Left colon (tissue), 2 donors: Measurements from ENCODE around the gene COL17A1. TPM values are rescaled to one million over a fixed set of nuclear protein-coding genes. Genes with fewer than 3 reads are reported as not detected.

Experiments used
- ATAC-seq: fragments of 200-7000 bp; cut with Tn5 transposase; one replicate; pipeline ENCODE4 v1.9.1; 2020; ENCODE audit warnings: mild to moderate bottlenecking, moderate library complexity
- DNase-seq, 2 donors: peaks; one replicate each; pipeline ENCODE4 v3.0.0-alpha.2; 2020
- intact Hi-C, 2 donors: fragments of 100-400 bp; cut with DNase I in 1 of 2; cut with micrococcal nuclease in 1 of 2; formaldehyde crosslinking; loops; one replicate each; pipeline versions ENCODE4 v1.11.2 to v1.14.0; 2022; cut with DNase I, micrococcal nuclease
- long read RNA-seq: library from polyadenylated mRNA; unstranded; transcript quantifications from one replicate; pipeline ENCODE4 v2.0.0, GENCODE V29; 2021
- total RNA-seq, 2 donors: library from RNA; stranded (reverse); fragmentation: NEBNext Ultra II Directional; extraction: Animal tissue kit (Norgen Biotek cat#: 25700); gene quantifications; one replicate each; pipeline ENCODE4 v1.2.1, GENCODE V29; 2021
- donor health status: DM: no; HTN: no; CAD: no.
- donor health status: DM: yes; HTN: yes; CAD: no.

The COL17A1 gene
- total RNA-seq: 100 to 1,000 TPM; 159 to 328 TPM
- long read RNA-seq, full-length matches to known transcripts: 4 of 107 reads
- long read RNA-seq, partial matches to known transcripts: 93 of 107 reads
- long read RNA-seq, other reads (novel, unspliced or antisense): 10 of 107 reads

DNA sequence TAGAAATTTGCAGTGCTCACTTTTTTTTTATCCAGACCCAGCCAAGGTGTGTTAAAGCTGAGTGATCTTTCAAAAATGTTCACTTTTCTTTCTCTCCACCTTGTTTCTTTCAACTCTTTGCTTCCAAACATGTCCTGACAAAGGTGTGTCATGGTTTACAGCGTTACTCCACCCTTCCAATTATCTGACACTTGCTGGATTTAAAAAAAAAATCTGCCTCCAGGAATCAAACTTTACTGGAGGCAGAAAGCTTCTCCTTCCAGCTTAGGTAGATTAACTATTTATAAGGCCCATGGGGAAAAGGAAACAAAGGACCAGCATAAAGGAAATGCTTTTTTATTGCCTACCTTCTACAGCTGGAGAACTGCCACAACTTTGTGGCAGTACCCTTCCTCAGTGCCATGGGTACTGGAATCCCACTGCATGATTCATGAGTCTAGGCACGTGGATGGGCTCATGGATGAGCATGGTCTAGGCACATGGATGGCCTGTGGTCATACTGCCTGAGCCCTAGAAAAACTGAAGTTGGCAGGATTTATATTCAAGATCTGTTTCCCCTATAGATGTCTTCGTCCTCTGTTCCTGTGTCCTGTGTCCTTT is at the start of gene COL17A1:
Gene COL17A1 (minus strand): TSS at position 80 of the 600 bp plus-strand sequence. CDS start 5,207 bp downstream, outside the sequence.
- intact Hi-C loops: no loop called here
- peak; percentile 17 to 37 for DNase-seq
- ATAC-seq: peak; percentile 85

DNA sequence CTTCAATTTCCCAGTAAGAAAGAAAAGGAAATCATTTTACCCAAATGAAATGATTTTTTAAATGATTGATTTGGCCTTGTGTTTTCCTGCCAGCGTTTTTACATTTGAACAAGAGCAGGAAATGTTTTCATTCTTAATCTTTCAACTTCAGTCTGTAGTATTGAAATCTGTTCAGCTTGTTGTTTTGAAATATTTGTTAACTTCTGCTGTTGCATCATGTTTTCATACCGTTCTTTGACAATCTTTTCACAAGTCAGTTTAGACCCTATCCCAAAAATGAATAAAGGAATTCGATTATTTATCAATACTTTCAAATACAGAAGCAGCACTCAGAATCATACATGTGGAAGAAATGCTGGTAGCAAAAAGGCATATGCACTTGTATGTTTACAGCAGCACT is 44.4 kb upstream of the COL17A1 start:
- DNase-seq (no peak), ATAC-seq (no peak)
- intact Hi-C loops: no loop called here

DNA sequence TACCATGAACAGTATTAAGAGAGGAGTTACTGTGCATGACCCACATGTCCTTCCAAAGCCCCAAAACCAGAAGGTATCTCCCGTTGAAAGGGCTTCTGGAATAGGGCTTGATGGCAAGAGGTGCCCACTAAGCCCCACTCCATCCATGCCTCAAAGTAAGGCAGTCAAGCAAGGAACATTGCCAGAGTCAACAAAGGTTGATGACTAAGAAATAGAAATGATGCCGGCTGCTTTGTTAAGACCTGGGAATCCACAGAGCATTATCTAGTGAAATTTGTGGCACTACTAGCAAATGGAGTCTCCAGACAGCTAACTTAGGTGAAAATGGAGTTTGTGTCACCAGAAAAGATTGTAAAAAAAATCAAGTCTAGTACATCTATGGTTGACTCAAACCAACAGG is 42.5 kb upstream of the COL17A1 start:
- ATAC-seq: no peak
- intact Hi-C loops: loop anchor here in 1 of 2 donors (10.0 kb wide), 1 partner anchor 153 kb away; no protein-coding TSS in a partner anchor

DNA sequence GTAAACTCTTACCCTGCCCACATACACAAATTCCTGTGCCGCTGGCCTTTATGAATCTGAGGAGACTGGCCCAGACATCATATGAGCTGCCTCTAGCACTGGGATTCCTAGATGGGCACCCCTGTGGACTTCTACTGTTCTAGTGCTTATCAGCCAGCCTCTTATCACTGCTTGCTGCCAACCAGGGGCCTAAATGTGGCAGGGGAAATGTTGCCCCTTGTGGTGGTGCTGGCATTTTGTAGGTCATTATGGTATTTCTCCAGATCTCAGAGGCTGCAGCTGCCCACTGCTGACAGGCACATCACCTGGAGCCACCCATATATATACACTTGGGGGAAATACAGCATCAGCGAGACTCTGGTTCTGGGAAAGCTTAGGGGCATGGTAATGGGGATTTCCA is 41.7 kb upstream of the COL17A1 start:
- DNase-seq (no peak), ATAC-seq (peak; percentile 20)
- intact Hi-C loops: loop anchor here in 1 of 2 donors (10.0 kb wide), 1 partner anchor 153 kb away; no protein-coding TSS in a partner anchor

More for the DNA sequence above, 42.5 kb upstream of the COL17A1 start:
- no peak for DNase-seq

DNA sequence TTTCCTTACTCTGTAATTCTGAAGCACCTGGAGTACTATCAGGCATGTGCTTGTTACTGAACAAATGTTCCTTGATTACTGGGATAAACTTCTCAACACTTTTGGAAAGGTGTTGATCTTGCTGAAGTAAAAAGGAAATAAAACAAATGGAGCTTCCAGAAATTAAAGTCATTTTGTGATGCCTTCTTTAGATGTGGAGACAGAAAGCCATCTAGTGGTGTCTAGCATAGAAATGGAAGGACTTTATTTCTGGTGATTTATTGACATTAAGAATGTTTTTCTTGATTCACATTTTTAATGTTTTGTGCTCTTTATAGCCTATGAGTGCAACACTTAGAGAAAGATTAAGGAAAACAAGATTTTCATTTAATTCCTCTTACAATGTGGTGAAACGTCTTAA is 37.7 kb upstream of the COL17A1 start:
- intact Hi-C loops: loop anchor here in 1 of 2 donors (10.0 kb wide), 1 partner anchor 149 kb away; no protein-coding TSS in a partner anchor

DNA sequence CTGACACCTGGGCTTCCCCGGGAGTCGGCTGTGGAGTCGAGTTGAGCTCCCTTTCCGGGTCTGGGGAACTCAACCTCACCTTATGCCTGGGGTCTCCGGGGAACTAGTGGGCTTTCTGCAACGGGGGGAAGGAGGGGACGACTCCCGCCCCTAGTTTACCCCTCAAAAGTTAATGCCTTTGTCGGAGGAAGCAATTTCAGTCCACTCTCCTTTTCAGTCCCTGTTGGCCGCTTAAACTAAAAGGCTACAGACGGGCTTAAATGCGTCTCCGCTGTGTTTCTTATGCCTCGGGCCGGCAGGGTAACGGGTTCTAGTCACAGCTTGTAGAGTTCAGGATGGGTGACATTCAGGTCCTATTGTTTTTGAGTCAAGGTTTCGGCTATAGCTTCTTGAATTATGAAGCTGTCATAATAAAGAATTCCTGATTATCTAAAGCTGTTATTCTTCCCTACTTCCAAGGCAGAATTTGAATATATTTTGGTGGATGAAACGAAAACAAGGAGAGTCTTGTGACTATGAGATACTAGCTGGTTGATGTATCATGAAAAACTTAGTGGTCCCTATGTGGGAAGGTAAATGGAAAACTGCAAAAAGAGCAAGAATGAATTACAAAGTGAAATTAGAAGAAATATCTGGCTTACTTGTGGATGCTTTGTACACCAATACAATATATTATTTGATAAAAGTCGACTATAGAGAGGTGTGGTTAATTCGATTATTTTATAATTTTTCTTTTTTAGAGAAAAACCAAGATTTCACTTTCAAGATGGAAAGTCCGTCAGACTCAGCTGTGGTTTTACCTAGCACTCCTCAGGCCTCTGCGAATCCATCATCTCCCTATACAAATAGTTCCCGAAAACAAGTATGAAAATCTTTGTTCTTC is 36.8 kb upstream of the COL17A1 start:
- intact Hi-C loops: loop anchor here in 1 of 2 donors (10.0 kb wide), 1 partner anchor 148 kb away; no protein-coding TSS in a partner anchor
- no peak for ATAC-seq
- no peak for DNase-seq

More for the DNA sequence above, 37.7 kb upstream of the COL17A1 start:
- ATAC-seq: no peak
- no peak for DNase-seq

DNA sequence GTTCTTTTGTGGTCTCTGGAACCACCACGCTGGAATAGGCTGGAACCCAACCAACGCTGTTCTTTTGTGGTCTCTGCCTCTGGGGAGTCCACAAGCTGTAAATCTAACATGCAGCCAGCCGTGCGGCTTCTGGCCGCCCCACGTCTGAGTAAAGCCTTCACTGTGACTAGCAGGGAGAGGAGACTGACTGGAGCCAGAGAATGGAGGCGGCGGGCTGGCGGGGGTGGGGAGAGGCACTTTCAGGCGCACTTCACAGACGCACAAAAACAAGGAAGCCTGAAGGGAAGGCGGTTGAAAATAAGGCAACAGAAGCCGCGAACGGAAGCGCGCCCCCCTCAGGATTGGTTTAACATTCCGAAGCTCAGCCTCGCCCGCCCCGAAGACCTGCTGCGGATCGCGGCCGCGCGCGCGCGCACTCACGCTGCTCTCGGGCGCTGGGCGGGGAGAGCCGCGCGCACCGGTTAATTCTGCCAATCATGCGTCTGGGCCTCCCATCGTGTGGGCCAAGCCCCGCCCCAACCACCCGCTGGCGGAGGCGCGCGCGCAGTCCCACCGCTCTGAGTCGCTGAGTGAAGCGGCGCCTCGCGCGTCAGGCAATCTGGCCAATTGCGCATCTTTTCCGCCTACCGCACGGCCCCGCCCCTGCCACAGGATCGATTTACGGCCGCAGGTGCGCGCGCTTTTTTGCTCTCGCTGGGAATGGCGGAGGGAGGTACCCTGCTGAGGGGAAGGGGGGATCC is 36.0 kb upstream of the COL17A1 start, which contains the start of gene SFR1:
Gene SFR1 (plus strand): TSS at position 687 of the 740 bp plus-strand sequence. CDS start 13 bp downstream, at position 700.
- ATAC-seq: peak; percentile 87
- intact Hi-C loops: loop anchor here in 1 of 2 donors (10.0 kb wide), 1 partner anchor 147 kb away; no protein-coding TSS in a partner anchor
- peak; percentile 99 for DNase-seq

DNA sequence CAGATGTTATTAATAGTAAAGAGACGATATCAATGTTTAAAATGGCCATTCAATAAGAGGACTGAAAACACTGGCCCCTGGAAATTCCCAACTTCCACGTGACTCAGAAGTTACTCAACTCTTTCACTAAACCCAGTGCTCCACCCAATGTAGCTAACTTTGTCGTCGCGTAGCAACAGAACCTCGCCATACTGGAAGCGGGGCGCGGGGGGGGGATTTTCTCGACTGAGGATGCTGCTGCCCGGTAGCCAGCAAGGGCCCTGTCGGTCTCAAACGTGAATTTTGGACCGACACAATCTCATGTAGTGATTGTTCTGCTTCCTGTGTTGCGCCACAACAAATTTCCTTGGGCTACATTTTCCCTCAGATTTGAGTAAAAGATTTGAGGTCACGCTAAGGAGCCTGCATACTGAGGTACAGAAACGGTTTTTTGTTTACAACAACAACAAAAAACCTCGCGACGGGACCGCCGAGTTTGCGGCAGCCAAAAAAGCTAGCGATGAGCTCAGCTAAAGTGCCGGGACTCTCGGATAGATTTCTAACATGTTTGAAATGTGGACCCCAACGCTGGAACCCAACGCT is 35.3 kb upstream of the COL17A1 start:
- ATAC-seq: peak; percentile 65
- intact Hi-C loops: loop anchor here in 1 of 2 donors (10.0 kb wide), 1 partner anchor 146 kb away; no protein-coding TSS in a partner anchor
- peak; percentile 92 to 94 for DNase-seq

DNA sequence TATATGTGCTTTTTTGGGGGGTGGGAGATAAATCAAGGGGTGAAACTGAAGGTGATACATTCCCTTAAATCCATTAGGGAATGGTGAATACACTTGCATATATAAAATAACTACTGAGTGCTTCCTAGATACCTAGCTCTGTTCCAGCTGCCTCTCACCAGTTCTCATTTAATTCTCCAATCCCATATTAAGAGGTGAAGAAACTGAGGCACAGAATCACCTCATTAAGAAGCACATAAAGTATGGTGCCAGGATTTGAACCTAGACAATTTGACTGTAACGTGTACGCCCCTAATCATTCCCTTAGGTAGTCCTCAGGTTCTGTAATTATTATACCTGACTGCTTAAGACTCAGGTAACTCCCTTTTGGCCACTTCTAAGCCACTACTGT is 34.8 kb upstream of the COL17A1 start:
- intact Hi-C loops: loop anchor here in 1 of 2 donors (10.0 kb wide), 1 partner anchor 146 kb away; no protein-coding TSS in a partner anchor
- ATAC-seq (no peak), DNase-seq (no peak)

DNA sequence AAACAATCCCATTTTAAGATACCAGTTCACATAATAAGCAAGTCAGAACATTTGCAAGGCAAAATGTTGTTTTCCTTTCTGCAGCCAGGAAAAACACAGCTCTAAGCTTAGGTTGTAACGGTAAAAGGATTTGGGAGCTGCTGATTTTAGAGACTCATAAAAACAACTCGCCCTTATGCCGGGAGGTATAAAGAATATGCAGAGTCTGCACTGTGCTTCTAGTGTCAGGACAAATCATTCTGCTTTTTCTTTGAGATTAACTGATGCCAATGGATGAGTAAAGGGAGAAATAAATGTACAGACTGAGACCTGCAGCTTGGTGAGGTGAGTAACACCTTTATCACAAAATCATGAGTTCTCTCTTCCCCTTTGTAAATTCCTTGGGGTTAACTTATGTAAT is 34.3 kb upstream of the COL17A1 start:
- intact Hi-C loops: loop anchor here in 1 of 2 donors (10.0 kb wide), 1 partner anchor 145 kb away; no protein-coding TSS in a partner anchor
- no peak for DNase-seq
- no peak for ATAC-seq

DNA sequence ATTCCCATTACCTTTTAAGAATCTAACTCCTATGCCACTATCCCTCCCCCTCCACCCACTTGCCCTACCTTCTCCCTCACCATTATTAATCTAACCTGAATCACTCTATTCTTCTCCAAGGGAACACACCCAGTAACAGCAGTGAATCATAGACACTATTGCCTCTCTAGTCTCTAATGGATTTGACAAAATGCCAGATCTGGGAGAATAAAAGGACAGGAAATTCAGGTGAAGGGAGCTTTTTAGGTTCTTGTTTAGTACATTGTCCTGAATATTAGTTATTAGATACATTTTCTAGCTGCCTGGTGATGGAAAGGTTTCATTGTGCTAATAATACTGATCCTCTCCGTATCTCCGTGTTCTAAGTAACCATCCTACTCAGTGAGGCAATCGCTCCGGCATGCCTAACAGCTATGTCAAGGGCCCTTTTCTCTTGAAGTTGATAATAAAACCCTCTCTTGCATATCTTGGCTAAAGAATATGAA is 32.2 kb upstream of the COL17A1 start:
- DNase-seq: no peak
- intact Hi-C loops: no loop called here
- peak; percentile 28 for ATAC-seq

DNA sequence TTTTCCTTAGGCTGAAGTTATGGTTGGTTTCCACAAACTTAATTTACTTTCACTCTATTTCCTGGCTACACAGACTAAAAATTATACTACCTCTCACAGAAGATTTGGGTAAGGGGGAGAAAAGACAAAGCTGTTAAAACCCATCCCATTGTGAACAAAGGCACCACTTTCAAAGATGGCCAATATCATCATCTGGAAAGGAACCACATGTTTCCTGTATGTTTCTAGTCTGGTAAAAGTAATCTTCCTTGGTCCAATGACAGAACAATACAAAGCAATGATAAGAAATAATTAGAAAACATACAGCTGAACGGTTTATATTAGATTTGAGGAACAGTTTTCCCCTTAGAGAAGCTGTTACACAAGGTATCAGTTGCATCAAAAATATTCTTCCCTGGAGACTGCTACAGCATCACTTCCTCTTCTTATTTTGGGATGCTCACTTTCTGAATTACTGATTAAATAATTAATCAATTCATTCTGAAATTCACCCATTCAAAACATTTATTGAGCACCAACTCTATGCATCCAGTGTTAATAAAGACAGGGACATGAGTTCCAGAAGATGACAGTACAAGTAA is 27.8 kb upstream of the COL17A1 start:
- ATAC-seq: no peak
- no peak for DNase-seq
- intact Hi-C loops: no loop called here

DNA sequence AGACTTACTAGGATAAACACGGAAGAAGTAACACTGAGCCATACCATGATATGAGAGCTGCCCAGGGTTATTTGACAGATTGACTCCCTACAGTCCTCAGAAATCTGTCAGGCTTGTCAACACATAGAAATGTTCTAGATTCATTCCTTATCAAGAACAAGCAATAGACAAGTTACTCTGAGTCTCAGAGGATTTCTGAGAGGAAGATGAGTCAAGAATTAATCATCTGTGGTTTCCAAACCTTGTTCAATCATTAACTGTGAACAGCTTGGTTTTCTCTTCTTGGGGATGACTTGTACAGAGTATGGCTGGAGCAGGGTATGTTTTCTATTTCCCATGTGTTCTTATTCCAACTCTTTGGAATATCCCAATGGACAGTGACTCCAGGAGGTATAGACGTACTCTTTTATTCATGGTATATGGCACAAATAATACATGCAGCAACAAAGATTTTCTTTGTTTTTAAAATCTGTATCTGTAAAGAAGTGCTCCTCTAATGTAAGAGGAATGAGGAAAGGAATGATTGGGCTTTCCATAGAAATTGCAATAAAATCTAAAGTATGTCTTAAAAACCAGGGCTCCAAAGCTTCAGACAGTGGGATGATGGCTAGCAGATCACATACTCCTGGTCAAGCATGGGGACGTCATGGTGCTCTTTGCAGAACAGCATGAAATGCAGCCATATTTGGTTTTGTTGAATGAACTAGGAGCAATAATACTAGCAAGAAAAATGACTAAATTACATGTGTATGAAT is 24.4 kb upstream of the COL17A1 start:
- ATAC-seq: peak; percentile 94
- intact Hi-C loops: no loop called here
- no peak for DNase-seq

DNA sequence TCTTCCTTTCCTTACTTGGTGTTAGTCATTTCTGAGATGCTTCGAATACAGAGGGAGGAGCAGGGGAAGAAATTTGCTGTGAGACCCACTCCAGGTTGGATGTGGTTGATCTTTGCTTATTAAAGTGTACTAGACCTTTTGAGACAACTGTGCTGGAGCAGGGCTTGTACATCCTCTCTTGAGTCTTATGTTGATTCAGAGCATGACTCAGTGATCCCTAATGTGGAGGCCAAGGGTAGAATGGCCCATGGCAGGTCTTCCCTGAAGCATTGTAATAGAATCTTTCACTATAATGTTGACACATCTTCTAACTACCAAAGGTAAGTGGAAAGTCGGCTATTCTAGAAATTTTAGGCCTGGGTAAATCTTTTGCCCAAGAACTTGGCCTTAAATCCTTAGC is 19.2 kb upstream of the COL17A1 start:
- DNase-seq (no peak), ATAC-seq (no peak)
- intact Hi-C loops: no loop called here

DNA sequence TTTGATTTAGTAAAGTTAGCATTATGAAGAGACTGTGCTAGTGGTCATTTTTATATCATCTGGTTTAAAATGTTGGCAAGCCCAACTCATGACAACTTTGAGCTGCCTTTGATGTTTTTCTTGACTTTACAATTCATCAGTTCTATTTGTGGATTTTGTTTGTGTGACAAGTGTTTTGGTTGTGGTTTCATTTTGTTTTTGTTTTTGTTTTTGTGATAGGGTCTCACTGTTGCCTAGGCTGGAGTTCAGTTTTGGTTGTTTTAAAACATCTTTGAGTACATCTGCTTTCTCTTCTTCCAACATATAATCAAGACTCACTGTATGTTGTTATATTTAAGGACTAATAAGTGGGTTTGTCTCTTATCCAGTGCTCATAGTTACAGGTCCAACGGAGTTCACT is 18.7 kb upstream of the COL17A1 start:
- ATAC-seq: no peak
- intact Hi-C loops: no loop called here

DNA sequence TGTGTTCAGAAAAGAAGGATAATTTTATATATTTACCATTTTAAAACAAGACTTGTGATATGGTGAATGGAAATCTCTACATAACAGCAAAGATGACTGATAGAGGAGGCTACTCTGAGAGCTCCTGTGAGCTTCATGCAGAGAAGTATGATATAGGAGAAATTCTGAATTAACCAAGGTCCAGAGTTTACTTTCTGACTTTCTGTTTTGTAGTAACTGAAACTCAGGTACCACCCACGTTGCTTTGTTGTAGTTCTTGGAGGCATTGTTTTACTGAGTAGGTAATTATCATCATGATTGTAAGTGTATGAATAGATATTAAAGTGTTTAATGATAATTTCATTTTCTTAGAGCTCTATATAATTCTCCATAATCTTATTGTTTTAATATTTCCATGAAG is 18.3 kb upstream of the COL17A1 start:
- no peak for ATAC-seq
- intact Hi-C loops: no loop called here
- no peak for DNase-seq

More for the DNA sequence above, 18.7 kb upstream of the COL17A1 start:
- DNase-seq: no peak

DNA sequence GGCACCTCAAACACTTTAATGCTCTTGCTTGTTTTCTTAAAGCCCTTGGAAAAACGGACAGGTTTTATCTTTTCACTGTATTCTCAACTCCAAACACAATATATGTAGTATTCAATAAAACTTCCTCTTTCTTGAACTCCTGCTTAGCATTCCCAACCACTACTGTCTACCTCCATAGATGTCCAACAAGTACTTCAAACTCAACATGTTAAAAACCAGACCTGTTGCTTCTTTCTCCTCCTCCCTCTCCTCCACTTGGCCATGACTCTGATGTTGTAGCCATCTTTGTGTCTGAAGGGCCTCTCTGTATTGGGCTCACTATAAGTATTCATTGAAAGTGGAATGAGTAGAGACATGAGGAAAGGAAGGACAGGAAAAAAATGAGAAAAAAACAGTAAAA is 16.2 kb upstream of the COL17A1 start:
- no peak for DNase-seq
- intact Hi-C loops: no loop called here
- ATAC-seq: no peak
